Measurements from ENCODE around the gene TERB2.
"Not testable (repeated sequence)": the region's sequence is repeated elsewhere in the genome, so short reads cannot be mapped to it uniquely, and the experiment has no call there.

- TF ChIP-seq, protein P1, sequence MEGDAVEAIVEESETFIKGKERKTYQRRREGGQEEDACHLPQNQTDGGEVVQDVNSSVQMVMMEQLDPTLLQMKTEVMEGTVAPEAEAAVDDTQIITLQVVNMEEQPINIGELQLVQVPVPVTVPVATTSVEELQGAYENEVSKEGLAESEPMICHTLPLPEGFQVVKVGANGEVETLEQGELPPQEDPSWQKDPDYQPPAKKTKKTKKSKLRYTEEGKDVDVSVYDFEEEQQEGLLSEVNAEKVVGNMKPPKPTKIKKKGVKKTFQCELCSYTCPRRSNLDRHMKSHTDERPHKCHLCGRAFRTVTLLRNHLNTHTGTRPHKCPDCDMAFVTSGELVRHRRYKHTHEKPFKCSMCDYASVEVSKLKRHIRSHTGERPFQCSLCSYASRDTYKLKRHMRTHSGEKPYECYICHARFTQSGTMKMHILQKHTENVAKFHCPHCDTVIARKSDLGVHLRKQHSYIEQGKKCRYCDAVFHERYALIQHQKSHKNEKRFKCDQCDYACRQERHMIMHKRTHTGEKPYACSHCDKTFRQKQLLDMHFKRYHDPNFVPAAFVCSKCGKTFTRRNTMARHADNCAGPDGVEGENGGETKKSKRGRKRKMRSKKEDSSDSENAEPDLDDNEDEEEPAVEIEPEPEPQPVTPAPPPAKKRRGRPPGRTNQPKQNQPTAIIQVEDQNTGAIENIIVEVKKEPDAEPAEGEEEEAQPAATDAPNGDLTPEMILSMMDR (IDR thresholded peaks at IDR 0.05), result not testable (repeated sequence)
- not testable (repeated sequence) for TF ChIP-seq EP300, POLR2A (IDR thresholded peaks at IDR 0.05)
These were observed 69.1 kb downstream of the TERB2 start for GRCh38 chr15:45025627-45026026.

Data from ovary (tissue), 3 donors.